HG02571 (cell line): ENCODE data around the gene MGAT4B.
"Not testable (repeated sequence)": the region's sequence is repeated elsewhere in the genome, so short reads cannot be mapped to it uniquely, and the experiment has no call there.

Experiments
- ATAC-seq: cut with Tn5 transposase; IDR thresholded peaks from one replicate; pipeline ENCODE4 v1.9.1; 2021; ENCODE audit warnings: mild to moderate bottlenecking, moderate library complexity; ENCODE audit not compliant: unreplicated experiment

MGAT4B gene

DNA sequence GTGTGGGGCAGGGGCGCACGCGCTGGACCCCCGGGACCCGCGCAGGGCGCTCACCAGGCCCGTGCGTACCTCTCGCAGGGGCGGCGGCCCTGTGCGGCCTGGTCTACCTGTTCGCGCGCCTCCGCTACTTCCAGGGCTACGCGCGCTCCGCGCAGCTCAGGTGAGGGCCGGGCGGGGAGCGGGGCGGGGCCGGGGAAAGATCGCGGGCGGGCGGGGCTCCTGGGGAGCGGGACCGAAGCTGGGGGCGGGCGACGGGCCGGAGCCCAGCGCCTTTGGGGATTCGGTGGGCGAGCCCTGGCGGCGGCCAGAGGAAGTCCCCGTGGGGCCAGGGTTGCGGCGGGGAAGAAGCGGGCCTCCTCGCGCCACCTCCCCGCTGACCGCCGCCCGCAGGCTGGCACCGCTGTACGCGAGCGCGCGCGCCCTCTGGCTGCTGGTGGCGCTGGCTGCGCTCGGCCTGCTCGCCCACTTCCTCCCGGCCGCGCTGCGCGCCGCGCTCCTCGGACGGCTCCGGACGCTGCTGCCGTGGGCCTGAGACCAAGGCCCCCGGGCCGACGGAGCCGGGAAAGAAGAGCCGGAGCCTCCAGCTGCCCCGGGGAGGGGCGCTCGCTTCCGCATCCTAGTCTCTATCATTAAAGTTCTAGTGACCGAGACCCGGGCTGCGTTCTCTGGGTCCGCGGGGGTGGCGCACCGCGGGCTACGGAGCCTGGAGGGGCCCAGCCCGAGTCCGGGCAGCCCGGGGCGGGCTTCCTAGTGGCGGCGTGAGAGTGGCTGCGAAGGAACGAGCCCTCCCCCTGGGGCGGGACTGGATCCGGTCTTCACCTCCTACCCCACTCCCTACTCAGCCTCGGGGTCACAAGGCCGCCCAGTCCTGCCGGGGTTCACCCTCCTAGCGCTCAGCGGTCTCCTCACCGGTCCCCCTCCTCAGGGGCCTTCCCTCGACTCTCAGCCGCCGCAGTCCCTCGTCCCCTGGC is 10.5 kb downstream of the MGAT4B start:
- ATAC-seq = peak; percentile 70

GRCh38 chr5:179795049-179795862 is 11.4 kb downstream of the MGAT4B start:
- no peak for ATAC-seq

GRCh38 chr5:179794575-179794974 is 12.1 kb downstream of the MGAT4B start:
- no peak for ATAC-seq

- ATAC-seq = no peak
Observed at GRCh38 chr5:179794171-179794570, 12.5 kb downstream of the MGAT4B start.

DNA sequence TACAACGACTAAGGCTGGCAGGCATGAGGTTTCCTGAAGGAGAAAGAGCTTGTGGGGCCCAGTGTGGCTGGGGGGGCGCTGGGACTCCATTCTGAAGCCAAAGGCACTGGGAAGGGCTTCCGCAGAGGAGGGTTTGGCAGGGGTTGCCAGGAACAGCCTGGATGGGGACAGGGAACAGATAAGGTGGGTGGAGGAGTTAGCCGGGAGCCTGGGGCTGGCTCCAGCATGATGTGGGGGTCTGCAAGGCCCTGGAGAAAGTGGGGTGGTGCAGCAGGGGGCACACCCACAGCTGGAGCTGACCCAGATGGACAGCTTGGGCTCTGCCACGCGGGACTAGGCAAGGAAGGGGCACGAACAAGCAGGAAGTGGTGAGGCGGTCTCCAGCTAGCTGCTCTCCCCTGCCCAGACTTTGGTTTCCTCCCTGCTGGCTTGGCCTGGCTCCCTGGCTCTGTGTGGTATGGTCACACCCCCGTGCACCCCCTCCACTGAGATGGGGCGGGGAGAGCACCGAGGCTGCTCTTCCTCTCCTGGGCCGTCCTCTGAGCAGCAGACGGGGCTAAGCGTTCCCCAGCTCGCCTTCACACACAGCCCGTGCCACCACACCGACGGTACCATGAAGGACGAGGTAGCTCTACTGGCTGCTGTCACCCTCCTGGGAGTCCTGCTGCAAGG is 13.1 kb downstream of the MGAT4B start, which contains the start of gene LTC4S:
Gene LTC4S (plus strand): TSS at position 519 of the 672 bp plus-strand sequence. CDS start 95 bp downstream, at position 614.
- ATAC-seq = no peak

DNA sequence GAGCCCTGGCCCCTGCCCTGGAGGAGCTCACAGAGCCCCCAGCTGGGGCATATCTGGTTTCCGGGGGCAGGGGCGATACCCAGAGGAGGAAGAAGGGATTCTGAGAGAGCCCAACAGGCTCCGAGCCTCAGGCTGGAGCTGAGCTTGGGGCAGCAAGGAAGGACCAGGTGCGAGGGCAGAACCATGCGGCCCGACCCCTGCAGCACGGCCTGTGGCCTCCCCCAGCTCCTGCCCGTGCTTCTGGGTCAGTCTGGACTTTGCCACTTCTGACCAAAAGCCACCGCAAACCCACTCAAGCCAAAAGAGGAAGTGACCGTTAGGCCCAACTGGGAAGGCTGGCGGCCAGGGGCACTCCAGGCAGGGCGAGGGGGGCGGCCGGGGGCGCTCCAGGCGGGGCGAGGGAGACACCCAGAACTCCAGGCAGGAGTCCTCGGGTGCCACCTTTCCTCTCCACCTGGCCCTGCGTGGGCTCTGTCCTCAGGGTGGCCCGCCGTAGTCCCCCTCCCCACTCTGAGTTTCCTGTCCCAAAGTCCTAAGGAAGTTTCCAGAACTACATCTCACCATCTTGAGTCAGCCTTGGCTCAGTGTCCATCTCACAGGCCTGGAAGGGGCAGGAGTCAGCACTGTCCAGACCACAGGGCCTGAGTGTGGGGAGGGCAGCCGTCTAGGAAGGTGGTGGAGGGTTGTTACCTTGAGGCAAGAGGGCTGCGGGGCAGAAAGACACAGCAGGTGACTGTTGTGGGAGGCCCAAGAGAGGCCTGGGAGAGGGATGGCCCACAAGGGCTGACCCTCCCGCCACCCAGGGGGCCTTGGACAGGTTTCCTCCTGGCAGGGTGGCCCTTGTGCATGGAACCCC is 13.8 kb downstream of the MGAT4B start:
- no peak for ATAC-seq

DNA sequence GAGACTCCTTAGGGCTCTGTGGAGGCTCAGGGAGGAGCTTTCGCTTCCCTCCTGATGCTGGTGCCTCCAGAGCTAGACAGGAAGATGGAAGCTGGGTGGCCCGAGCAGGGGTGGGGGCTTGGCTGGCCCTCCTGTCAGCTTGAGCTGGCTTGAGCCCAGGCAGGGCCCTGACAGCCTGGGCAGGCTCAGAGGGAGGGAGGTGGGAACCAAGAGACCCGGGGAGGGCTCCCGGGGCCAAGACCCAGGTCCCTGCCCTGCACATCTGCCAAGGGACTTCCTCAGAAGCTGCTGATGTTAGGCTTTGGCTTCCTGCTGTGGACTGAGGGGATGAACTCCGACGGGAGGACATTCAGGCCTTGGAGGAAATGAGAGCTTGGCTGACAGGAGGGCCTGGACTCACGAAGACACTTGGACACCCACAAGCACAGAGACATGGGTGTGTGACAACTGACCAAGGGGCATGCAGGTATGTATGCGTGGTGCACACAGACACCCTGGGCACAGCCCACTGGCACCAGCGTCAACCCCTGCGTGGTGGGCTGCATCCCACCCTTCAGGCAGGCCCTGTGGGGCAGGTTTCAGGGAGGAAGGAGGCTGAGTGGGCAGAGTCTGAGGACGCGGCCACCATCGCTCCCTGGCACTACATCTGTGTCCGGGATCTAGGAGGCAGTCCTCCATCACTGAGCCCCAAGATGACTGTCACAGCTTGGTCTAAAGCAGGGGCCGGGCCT is 14.6 kb downstream of the MGAT4B start:
- no peak for ATAC-seq

GRCh38 chr5:179789278-179789677 is 17.4 kb downstream of the MGAT4B start:
- not testable (repeated sequence) for ATAC-seq

DNA sequence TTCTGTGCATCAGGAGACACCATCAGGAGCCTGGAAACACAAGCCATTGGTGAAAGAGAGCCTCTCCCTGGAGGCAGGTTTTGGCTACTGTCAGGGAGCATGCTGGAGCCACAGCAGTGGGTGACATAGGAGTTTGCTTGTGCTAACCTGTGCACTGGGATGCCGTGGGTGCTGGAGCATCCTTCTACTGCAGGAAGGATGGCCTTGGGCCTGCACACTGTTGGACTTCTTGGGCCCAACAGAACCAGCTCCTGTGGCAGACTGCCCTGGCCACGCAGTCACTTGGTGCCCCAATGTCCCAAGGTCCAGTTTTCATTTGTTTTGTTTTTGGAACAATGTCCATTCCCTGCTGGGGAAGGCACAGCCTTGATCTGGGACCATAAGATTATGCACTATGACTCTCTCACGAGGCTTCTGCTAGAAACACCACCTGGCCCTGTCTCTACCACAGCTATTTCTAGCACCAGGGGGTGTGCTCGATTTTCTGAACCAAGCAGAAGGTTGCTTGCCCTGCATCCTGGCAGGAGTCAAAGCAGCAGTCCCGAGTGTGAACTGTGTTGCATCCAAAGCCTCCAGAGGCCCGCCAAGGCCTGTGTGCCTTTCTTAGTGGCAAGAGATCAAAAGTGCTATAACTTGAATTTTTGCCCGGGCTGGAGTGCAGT is 18.3 kb downstream of the MGAT4B start:
- ATAC-seq = no peak

DNA sequence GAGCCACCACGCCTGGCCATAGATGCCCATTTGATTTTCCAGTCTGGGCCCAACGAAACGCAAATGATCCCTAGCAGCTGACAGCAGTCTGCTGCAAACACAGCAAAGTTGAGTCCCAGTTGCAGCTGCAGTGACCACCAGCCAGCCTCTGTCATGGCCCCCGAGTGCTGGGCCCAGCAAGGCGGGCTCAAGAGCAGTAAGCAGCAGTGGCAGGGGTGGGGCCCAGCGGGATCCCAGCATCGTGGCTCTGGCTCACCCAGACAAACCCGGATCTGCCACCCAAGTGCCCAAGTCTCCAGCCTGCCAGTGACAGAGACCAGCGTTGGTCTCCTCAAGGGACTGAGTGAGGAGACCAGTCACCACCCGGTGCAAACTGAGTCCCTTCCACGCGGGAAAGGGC is 19.8 kb downstream of the MGAT4B start:
- no peak for ATAC-seq

GRCh38 chr5:179783128-179783527 is 23.5 kb downstream of the MGAT4B start:
- ATAC-seq = no peak

DNA sequence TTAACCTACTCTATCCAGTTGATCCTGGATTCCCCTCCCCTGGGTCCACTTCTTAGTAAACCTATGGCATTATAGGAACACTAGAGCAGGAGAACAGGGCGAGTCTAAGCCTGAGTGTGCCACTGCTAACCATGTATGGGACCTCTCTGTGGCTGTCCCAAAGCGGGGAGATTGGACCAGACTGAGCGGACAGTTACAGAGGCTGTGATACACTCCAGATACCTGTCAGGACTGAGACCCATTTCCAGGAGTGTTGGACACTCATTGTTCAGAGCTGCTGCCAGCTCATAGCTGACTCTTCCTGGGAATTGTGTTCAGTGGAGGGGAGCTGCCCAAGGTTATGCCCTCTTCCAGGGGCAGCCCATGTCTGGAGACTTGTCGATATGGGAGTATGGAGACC is 24.8 kb downstream of the MGAT4B start:
- ATAC-seq = no peak

GRCh38 chr5:179780362-179780761 is 26.3 kb downstream of the MGAT4B start:
- ATAC-seq = no peak

DNA sequence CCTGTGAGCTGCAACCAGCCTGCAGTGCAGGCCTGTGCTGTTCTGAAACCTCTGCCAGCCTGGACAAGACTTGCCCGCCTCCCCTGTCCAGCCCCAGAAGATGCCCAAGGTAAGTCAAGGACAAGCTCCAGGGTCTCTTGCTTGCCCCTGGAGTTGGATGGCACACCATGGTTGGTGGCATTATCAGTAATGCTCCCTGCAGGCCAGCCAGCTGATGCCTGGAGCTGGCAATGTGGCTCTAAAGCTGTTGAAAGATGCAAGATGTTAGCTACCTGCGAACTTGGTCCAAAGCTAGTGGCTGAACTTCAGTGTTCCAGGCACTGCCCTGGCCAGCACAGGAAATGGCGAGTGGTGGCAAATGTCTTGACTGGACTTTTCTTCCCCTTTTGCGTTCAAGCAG is 26.8 kb downstream of the MGAT4B start:
- no peak for ATAC-seq

DNA sequence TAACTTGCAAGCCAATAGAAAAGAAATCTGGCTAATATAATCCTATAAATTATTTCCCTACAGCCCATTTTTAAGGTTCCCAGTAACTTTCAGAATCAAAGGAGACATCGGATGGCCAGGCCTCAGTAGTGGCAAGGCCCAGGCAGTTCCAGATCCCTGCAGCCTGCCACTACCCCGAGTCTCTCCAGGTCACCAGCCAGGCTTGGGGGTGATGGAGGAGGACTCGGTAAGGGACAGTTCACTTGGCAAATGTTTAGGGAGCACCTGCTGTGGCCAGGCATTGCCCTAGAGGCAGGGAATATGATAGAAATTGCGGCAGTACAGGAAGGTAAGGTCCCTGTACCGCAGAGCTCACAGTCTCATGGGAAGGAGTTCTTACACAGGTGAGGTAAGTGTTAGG is 28.1 kb downstream of the MGAT4B start:
- no peak for ATAC-seq

GRCh38 chr5:179777909-179778308 is 28.8 kb downstream of the MGAT4B start:
- ATAC-seq = no peak

DNA sequence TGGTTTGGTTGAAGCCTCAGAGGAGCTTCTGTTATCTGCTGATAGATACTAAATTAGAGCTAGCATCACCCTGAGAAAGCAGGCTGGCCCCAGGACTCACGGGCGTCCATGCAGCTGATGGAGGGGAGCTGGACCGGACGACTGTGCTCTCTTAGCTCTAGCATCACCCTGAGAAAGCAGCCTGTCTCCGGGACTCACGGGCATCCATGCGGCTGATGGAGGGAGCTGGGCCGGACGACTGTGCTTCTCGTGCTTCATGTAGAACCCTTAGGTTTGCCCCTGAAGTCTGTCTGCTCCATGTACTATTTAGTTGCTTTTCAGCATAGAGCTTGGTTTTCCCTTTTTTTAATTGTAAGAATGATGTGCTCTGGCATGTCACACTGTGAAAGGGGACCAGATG is 29.2 kb downstream of the MGAT4B start:
- no peak for ATAC-seq

DNA sequence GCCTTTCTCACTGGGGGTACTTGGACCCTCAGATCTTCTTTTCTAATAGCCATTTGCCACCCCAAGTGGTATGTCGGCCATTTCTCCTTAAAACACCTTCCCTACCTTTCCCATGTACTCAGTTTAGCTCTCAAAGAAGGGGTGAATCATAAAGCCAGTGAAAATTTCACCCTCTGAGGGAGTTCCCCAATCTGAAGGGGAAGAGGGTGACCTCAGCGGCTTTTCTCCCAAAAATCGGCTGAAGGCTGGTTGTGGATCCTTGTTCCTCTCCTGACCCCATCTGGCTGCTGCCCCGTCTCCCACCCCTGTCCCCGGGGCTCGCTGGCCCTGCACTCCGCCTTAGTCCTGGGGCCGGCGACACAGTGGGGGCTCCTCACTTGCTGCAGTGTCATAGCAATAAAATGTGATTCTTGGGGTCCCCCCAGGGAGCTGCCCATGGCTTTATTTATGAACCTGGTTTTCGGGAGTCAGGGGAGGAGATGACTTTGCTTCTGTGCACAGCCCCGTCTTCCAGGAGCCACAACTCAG is 30.2 kb downstream of the MGAT4B start:
- no peak for ATAC-seq

- no peak for ATAC-seq
Observed at GRCh38 chr5:179774442-179774841, 32.2 kb downstream of the MGAT4B start.
